ENCODE measurements around the gene NCAM2.

- TF ChIP-seq CTCF (IDR thresholded peaks at IDR 0.05; ENCODE audit: poor library complexity, severe bottlenecking) (no peak), REST (IDR thresholded peaks at IDR 0.05; ENCODE audit: borderline replicate concordance) (no peak), POLR2AphosphoS5 (IDR thresholded peaks at IDR 0.05) (no peak), EP300 (conservative IDR thresholded peaks at IDR 0.05; ENCODE audit: poor library complexity, severe bottlenecking) (no peak), MXI1 (conservative IDR thresholded peaks at IDR 0.05; ENCODE audit: poor library complexity, severe bottlenecking) (no peak), EZH2 (IDR thresholded peaks at IDR 0.05; ENCODE audit: borderline replicate concordance, insufficient read depth, low read length, poor library complexity, severe bottlenecking) (no peak), TAF1 (IDR thresholded peaks at IDR 0.05; ENCODE audit: low read depth) (no peak), RAD21 (conservative IDR thresholded peaks at IDR 0.05) (no peak)
Observed at GRCh38 chr21:21156397-21156796, 158.2 kb downstream of the NCAM2 start.
